OCI-M1 (cell line): ENCODE results near the gene SHFL.
A peak's percentile ranks its signal among the peaks of the same experiment; 100 is the strongest.

ENCODE experiments used
- DNase-seq: peaks from one replicate; lab custom pipeline; 2025; lab: John Stamatoyannopoulos, UW

SHFL gene

GRCh38 chr19:10087296-10088061 is 1.4 kb downstream of the SHFL start:
- DNase-seq = no peak

- no peak for DNase-seq
Observed at GRCh38 chr19:10088949-10089554, 2.9 kb downstream of the SHFL start.

- DNase-seq = no peak
Observed at GRCh38 chr19:10089801-10090375, 3.8 kb downstream of the SHFL start.

- DNase-seq = no peak
Observed at GRCh38 chr19:10091370-10091687, 5.2 kb downstream of the SHFL start.

GRCh38 chr19:10091895-10092641 is 6.0 kb downstream of the SHFL start:
- DNase-seq = no peak

- no peak for DNase-seq
Observed at GRCh38 chr19:10092648-10093294, 6.7 kb downstream of the SHFL start.

GRCh38 chr19:10093295-10094186 is 7.4 kb downstream of the SHFL start:
- DNase-seq = no peak

- DNase-seq = no peak
Observed at GRCh38 chr19:10095622-10095947, 9.5 kb downstream of the SHFL start.

GRCh38 chr19:10095948-10096614 is 10.0 kb downstream of the SHFL start:
- DNase-seq = peak; percentile 89

- no peak for DNase-seq
Observed at GRCh38 chr19:10096615-10096963, 10.5 kb downstream of the SHFL start.

- no peak for DNase-seq
Observed at GRCh38 chr19:10100163-10100785, 14.2 kb downstream of the SHFL start.

- DNase-seq = peak; percentile 80
Observed at GRCh38 chr19:10102787-10103236, 16.7 kb downstream of the SHFL start.

GRCh38 chr19:10104130-10104513 is 18.0 kb downstream of the SHFL start:
- peak; percentile 81 for DNase-seq

GRCh38 chr19:10104665-10105508 is 18.8 kb downstream of the SHFL start:
- peak; percentile 85 for DNase-seq

GRCh38 chr19:10105509-10106099 is 19.5 kb downstream of the SHFL start:
- DNase-seq = peak; percentile 74

- peak; percentile 100 for DNase-seq
Observed at GRCh38 chr19:10106100-10106936, 20.2 kb downstream of the SHFL start, which contains the start of gene PPAN. Gene PPAN, plus strand, starts transcription at chr19:10106362. Its CDS starts 33 bp downstream, at chr19:10106395.

- DNase-seq = no peak
Observed at GRCh38 chr19:10107254-10107653, 21.1 kb downstream of the SHFL start.

GRCh38 chr19:10107817-10108367 is 21.8 kb downstream of the SHFL start:
- DNase-seq = no peak
